Endothelial cell (in vitro differentiated cells): Measurements from ENCODE around the gene CDK18. TPM values are rescaled to one million over a fixed set of nuclear protein-coding genes. Genes with fewer than 3 reads are reported as not detected.

Experiments
- DNase-seq: peaks from one replicate; pipeline ENCODE4 v3.0.0; 2021; ENCODE audit warnings: low spot score
- H3K27ac Mint-ChIP-seq: one replicate; pipeline ENCODE4 v1.8.0; 2021; ENCODE audit warnings: mixed read lengths, inconsistent platforms; ENCODE audit not compliant: unreplicated experiment
- H3K27me3 Mint-ChIP-seq: one replicate; pipeline ENCODE4 v1.8.0; 2021; ENCODE audit warnings: mild to moderate bottlenecking, moderate library complexity, mixed read lengths, inconsistent platforms; ENCODE audit not compliant: unreplicated experiment
- H3K36me3 Mint-ChIP-seq: one replicate; pipeline ENCODE4 v1.8.0; 2021; ENCODE audit warnings: mild to moderate bottlenecking, low read depth, mixed read lengths, inconsistent platforms; ENCODE audit not compliant: unreplicated experiment
- H3K4me1 Mint-ChIP-seq: one replicate; pipeline ENCODE4 v1.8.0; 2021; ENCODE audit warnings: mild to moderate bottlenecking, mixed read lengths, inconsistent platforms; ENCODE audit not compliant: unreplicated experiment
- H3K4me3 Mint-ChIP-seq: one replicate; pipeline ENCODE4 v1.8.0; 2021; ENCODE audit warnings: mild to moderate bottlenecking, mixed read lengths, inconsistent platforms; ENCODE audit not compliant: unreplicated experiment
- H3K9me3 Mint-ChIP-seq: one replicate; pipeline ENCODE4 v1.8.0; 2021; ENCODE audit warnings: mixed read lengths, inconsistent platforms; ENCODE audit not compliant: unreplicated experiment
- total RNA-seq: library from RNA; stranded (reverse); fragmentation: NEBNext Ultra II Directional; extraction: Animal tissue kit (Norgen Biotek cat#: 25700); gene quantifications from one replicate; pipeline ENCODE4 v1.2.1, GENCODE V29; 2021; ENCODE audit not compliant: unreplicated experiment
- TF ChIP-seq, protein P1 (sequence below): fragments of 200-600 bp; sonication (generic); IDR thresholded peaks from one replicate; pipeline ENCODE4 v1.5.0; 2021; ENCODE audit warnings: antibody characterized with exemption; ENCODE audit not compliant: unreplicated experiment

The CDK18 gene
- total RNA-seq, 1 donor from 2014 or later: 12.4 TPM

DNA sequence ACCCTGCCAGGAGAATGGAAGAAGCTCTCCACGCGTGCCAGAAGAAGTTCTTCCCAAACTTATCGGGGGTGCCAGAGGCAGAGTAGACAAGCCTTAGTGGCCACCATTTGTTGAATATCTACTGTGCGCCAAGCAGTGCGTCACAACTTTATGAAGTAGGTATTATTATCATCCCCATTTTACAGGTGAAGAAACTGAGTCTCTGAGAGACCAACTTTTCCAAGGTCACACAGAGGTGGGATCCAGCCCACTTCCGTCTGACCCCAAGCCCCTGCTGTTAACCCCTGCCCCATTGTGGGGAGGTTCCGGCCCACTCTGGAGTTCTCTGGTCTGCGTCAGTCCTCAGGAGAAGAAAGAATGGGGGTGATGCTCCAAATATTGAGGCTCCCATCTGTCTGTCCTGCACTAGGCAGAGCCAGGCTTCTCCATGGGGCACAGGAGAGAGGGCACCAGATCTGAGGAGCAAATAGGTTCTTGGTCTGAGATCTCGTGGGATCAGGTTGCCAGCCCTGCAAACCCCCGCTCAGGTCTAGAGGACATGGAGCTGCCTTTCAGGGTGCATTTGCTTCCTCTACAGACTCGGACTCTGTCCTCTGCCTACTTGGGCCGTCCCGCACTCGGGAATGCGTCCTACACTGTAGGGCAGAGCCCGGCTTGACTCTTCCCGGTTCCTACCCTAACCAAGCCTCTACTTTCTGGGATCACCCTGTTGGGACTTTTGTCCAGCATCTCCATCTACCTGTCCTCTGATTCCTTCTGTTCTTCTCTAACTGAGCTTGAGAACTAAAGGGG, 2.1 kb downstream of the CDK18 start:
- TF ChIP-seq, protein P1, sequence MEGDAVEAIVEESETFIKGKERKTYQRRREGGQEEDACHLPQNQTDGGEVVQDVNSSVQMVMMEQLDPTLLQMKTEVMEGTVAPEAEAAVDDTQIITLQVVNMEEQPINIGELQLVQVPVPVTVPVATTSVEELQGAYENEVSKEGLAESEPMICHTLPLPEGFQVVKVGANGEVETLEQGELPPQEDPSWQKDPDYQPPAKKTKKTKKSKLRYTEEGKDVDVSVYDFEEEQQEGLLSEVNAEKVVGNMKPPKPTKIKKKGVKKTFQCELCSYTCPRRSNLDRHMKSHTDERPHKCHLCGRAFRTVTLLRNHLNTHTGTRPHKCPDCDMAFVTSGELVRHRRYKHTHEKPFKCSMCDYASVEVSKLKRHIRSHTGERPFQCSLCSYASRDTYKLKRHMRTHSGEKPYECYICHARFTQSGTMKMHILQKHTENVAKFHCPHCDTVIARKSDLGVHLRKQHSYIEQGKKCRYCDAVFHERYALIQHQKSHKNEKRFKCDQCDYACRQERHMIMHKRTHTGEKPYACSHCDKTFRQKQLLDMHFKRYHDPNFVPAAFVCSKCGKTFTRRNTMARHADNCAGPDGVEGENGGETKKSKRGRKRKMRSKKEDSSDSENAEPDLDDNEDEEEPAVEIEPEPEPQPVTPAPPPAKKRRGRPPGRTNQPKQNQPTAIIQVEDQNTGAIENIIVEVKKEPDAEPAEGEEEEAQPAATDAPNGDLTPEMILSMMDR: no peak
- H3K36me3 Mint-ChIP-seq: no peaks in the 10 kb centered on the region
- peaks cover 17% of the 10 kb centered on the region for H3K27me3 Mint-ChIP-seq
- peaks cover 4% of the 10 kb centered on the region for H3K4me1 Mint-ChIP-seq
- DNase-seq: no peak
- H3K27ac Mint-ChIP-seq: peak overlapping the region; percentile 8
- no peaks in the 10 kb centered on the region for H3K9me3 Mint-ChIP-seq
- peak overlapping the region; percentile 4 for H3K4me3 Mint-ChIP-seq

DNA sequence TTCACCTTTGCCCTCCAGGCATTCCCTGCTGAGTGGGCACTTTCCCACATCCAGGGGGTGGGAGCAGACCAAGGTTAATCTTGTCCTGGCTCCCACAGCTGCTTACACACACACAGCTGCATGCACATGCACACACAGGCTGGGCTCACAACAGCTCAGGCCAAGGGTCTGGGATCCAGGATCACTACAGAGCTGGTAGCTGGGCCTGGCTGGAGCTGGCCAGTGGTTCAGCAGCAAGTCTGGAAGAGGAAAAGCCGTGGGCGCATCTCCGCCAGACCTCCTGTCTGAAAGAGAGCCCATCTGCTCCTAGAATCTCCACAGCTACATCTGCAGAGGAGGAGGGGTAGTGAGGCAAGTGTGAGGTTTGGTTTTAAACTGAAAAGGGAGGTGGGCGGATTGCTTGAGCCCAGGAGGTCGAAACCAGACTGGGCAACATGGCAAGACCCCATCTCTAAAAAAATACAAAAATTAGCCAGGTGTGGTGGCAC, 3.8 kb downstream of the CDK18 start:
- TF ChIP-seq, protein P1: no peak
- no peak for DNase-seq
- no peak overlapping the region for H3K4me3 Mint-ChIP-seq
- H3K36me3 Mint-ChIP-seq: peaks cover 7% of the 10 kb centered on the region
- H3K9me3 Mint-ChIP-seq: no peaks in the 10 kb centered on the region
- peaks cover 21% of the 10 kb centered on the region for H3K4me1 Mint-ChIP-seq
- peaks cover 17% of the 10 kb centered on the region for H3K27me3 Mint-ChIP-seq
- H3K27ac Mint-ChIP-seq: no peak overlapping the region

DNA sequence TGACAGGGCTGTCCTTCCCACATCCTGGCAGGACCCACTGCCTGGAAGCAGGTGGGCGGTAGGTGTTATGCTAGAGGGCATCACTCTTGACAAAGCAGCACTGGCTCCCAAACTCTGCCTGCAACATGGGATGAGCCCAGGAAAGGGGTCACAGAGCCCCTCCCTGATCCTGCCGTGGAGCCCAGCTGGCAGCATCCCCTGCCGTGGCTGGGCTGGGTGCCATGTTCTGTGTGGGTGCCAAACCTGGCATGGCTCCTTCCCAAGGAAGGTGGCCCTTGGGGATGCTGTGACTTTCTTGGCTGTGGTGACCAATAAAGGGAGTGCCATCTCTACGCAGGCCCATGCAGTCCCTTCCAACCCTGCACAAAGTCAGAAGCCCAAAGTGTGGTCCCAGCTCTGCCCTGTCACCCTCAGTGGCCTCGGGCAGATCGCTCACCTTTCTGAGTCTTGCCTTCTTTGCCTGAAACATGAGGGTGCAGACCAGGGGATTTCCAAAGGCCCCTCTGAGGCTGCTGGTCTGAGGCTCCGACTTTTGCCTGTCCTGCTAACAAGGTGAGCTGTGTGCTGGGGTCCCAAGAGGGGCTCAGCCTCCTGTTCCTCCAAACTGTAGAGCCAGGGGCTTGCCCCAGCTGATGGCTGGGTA, 6.0 kb downstream of the CDK18 start:
- peaks cover 34% of the 10 kb centered on the region for H3K4me1 Mint-ChIP-seq
- H3K4me3 Mint-ChIP-seq: no peak overlapping the region
- H3K27ac Mint-ChIP-seq: no peak overlapping the region
- no peaks in the 10 kb centered on the region for H3K9me3 Mint-ChIP-seq
- H3K27me3 Mint-ChIP-seq: peaks cover 23% of the 10 kb centered on the region
- TF ChIP-seq, protein P1: no peak
- H3K36me3 Mint-ChIP-seq: peaks cover 7% of the 10 kb centered on the region
- DNase-seq: no peak

DNA sequence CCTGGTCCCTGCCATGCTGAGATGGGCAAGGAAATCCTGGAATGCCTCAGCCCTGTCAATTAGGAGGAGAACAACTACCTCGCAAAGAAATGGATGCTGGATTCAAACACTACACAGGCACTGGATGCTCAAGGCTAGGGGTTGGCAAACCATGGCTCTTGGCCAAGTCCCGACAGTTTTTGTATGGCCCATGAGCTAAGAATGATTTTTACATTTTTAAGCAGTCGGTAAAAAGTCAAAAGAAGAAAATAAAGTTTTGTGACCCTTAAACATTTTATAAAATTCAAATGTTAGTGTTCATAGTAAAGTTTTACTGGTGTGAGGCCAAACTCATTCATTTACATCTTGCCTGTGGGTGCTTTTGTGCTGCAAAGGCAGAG, 6.5 kb downstream of the CDK18 start:
- Mint-ChIP-seq H3K27me3 (peaks cover 23% of the 10 kb centered on the region), H3K36me3 (peaks cover 7% of the 10 kb centered on the region), H3K9me3 (no peaks in the 10 kb centered on the region), H3K27ac (no peak overlapping the region), H3K4me1 (peaks cover 36% of the 10 kb centered on the region), H3K4me3 (no peak overlapping the region)
- TF ChIP-seq, protein P1: no peak
- DNase-seq: no peak
